ENCODE results near the gene CLN6. TPM values are rescaled to one million over a fixed set of nuclear protein-coding genes. Genes with fewer than 3 reads are reported as not detected.
"Not testable (repeated sequence)": the region's sequence is repeated elsewhere in the genome, so short reads cannot be mapped to it uniquely, and the experiment has no call there.

Gene CLN6
- total RNA-seq, 1 donor from 2014 or later = 102 TPM

DNA sequence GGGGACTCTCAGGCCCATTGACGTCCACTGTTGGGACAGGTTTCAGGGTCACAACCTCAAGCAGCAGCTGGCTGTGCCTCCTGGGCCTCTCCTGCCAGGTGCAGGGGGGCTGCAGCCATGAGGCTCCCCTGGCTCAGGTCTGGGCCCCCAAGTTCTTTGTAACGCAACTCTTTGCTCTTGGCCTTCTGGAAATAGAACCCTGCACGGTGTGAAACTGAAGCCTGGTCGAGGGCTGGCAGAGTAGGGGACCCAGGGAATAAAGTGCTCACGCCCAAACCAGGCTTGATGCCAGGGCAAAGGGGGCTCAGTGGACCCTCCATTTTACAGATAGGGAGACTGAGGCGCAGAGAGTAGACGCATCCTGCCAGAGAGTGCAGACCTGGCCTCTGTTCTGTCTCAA, 25.2 kb downstream of the CLN6 start:
- Mint-ChIP-seq H3K4me3 (peak overlapping the region; percentile 73), H3K9me3 (no peaks in the 10 kb centered on the region), H3K36me3 (ENCODE audit: low read depth) (peaks cover 18% of the 10 kb centered on the region), H3K27ac (peak overlapping the region; percentile 79), H3K4me1 (peaks cover 35% of the 10 kb centered on the region), H3K27me3 (no peaks in the 10 kb centered on the region)
- intact Hi-C loops (cut with micrococcal nuclease) = no loop called here
- DNase-seq = no peak

DNA sequence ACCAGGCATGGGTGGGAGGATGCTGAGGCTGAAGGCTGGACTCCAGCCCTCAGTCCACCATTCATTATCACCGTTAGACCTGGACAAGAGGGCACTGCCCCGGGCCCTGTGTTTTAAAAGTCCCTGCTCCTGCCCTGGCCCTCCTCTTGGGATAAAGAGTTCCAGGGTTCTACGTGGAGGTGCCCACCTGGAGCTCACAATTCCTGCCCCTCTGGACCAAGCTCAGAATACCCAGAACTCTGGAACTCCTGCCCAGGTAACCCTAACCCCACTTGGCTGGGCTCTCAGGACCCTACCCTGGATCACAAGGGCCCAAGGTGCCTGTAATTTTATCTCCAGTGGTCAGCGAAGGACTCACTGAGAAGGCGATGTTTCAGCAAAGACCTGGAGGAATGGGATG, 25.6 kb downstream of the CLN6 start:
- H3K4me3 Mint-ChIP-seq = no peak overlapping the region
- H3K27ac Mint-ChIP-seq = no peak overlapping the region
- H3K36me3 Mint-ChIP-seq (ENCODE audit: low read depth) = peaks cover 18% of the 10 kb centered on the region
- no peaks in the 10 kb centered on the region for H3K9me3 Mint-ChIP-seq
- H3K27me3 Mint-ChIP-seq = no peaks in the 10 kb centered on the region
- no peak for DNase-seq
- intact Hi-C loops (cut with micrococcal nuclease) = no loop called here
- H3K4me1 Mint-ChIP-seq = peaks cover 32% of the 10 kb centered on the region

DNA sequence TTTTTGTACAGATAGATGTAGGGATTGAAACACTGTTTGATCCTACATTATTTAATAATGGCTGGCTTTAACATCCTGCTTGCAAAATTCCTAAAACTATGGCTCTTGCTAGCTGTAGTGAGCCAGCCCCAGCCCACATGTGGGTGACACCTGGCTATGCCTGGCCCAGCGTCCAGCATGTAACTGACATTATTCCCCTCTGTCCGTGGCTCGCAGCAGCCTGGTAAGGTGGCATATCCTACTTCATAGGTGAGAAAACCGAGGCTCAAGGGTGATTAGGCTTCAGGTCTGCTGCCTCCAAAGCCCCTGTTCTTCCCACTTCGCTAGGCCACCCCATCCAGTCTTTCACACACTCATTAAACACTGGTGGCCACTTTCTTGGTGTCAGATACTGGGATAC, 26.0 kb downstream of the CLN6 start:
- H3K4me3 Mint-ChIP-seq = no peak overlapping the region
- H3K36me3 Mint-ChIP-seq (ENCODE audit: low read depth) = peaks cover 16% of the 10 kb centered on the region
- H3K27ac Mint-ChIP-seq = no peak overlapping the region
- no peaks in the 10 kb centered on the region for H3K9me3 Mint-ChIP-seq
- H3K4me1 Mint-ChIP-seq = peaks cover 27% of the 10 kb centered on the region
- intact Hi-C loops (cut with micrococcal nuclease) = no loop called here
- no peaks in the 10 kb centered on the region for H3K27me3 Mint-ChIP-seq
- DNase-seq = no peak

DNA sequence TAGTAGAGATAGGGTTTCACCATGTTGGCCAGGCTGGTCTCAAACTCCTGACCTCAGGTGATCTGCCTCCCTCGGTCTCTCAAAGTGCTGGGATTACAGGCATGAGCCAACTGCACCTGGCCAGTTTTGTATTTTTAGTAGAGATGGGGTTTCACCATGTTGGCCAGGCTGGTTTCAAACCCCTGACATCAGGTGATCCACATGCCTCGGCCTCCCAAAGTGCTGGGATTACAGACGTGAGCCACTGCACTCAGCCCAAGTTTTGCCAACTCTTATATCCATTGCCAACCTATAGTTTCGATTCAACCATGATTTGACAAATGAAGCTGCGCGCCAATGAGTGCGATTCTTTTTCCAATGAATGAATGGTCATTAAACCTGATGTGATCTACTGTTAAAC, 26.5 kb downstream of the CLN6 start:
- H3K4me3 Mint-ChIP-seq; DNase-seq; H3K27ac Mint-ChIP-seq; H3K9me3 Mint-ChIP-seq; H3K27me3 Mint-ChIP-seq; intact Hi-C loops (cut with micrococcal nuclease): not testable (repeated sequence)
- peaks cover 16% of the 10 kb centered on the region for H3K36me3 Mint-ChIP-seq (ENCODE audit: low read depth)
- H3K4me1 Mint-ChIP-seq = peaks cover 25% of the 10 kb centered on the region

DNA sequence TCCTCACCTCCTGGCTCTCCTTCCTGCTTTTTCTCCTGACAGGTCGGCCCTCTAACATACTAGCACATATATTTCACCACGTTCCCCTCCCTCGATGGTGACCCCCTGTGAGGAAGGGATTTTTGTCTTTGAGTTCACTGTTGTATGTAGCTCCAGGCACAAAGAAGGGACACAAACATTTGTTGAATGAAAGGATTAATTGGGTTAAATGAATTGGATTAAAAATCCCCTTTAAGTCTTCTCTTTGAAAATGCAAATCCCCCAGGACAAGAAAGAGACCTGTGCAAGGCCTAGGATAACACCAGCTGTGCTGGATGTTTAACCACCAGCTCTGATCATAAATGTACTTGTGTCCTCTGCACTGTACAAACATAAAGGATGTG, 27.7 kb downstream of the CLN6 start:
- no peaks in the 10 kb centered on the region for H3K27me3 Mint-ChIP-seq
- no peak overlapping the region for H3K4me3 Mint-ChIP-seq
- H3K9me3 Mint-ChIP-seq = no peaks in the 10 kb centered on the region
- peaks cover 19% of the 10 kb centered on the region for H3K4me1 Mint-ChIP-seq
- no peak for DNase-seq
- peak overlapping the region; percentile 75 for H3K27ac Mint-ChIP-seq
- peaks cover 18% of the 10 kb centered on the region for H3K36me3 Mint-ChIP-seq (ENCODE audit: low read depth)
- intact Hi-C loops (cut with micrococcal nuclease) = no loop called here

DNA sequence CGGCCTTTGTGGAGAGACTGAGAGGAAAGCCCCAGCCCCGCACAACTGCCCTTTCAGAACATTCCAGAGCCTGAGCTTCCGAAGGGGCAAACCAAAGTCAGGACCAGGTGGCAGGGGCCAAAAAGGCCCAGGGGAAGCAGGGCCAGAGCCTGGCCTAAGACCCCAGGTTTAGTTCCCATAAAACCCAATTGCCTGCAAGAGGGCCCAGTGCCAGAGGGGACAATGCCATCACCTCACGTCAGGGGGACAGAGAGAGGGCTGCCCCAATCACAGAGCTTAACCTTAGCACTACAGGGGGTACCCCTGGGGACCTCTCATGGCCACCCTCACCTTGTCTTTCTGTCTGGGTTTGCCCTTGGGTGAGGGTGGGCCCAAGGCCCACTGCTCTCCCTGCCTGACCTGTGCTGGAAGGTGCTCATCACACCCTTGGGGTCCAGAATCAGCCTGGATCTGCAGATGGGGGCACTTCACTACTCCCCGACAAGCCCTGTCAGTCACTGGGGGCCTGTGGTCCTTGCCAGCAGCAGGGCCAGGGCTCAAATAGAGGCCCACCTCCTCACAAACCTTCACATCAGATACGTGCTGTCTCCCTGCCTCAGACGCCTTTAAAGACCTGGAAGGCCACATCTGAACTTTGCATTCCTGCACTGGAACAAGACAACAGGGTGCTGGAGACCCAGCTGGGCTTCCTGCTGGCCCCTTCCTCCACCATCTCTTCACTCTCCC, 28.2 kb downstream of the CLN6 start:
- peaks cover 16% of the 10 kb centered on the region for H3K36me3 Mint-ChIP-seq (ENCODE audit: low read depth)
- intact Hi-C loops (cut with micrococcal nuclease) = no loop called here
- DNase-seq = no peak
- H3K4me3 Mint-ChIP-seq = no peak overlapping the region
- H3K9me3 Mint-ChIP-seq = no peaks in the 10 kb centered on the region
- H3K4me1 Mint-ChIP-seq = peaks cover 17% of the 10 kb centered on the region
- no peaks in the 10 kb centered on the region for H3K27me3 Mint-ChIP-seq
- H3K27ac Mint-ChIP-seq = peak overlapping the region; percentile 75

DNA sequence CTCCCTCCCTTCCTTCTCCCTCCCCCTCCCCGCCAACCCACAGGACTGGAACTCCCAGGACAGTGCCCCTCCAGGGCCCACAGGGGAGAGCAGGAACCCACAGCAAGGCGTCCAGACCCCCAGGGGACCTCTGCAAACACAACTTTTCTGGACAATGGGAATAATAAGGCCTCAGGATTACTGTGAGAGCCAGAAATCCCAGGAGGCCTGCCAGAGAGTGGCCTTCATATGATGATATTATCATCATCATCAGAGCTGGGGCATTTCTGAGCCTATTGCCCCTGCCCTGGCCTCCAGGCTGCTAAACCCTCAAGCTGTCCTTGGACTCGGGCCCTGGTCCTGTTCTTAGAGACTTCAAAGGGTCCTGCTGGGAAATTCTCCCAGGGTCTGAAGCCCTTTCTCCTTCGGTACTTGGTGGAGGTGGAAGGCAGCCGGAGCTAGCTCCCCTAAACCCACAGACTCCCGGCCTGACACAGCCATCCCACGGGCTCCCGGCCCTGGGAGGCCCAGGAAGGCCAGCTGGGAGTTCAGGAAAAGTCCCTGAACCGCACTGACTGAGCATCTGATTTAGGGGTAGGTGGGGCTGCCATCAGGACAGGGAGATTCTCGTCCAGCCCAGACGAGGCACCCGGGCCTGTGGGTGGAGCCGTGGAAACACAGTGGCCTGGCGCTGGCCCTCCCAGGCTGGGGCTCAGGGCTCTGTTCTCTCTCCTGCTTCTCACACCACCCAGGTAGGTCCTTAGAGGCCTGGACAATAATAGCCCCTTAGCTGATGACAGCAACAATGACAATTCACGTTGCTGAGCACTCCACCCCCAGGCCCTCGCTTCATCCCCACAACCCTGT, 29.3 kb downstream of the CLN6 start:
- no peaks in the 10 kb centered on the region for H3K27me3 Mint-ChIP-seq
- H3K4me1 Mint-ChIP-seq = peaks cover 13% of the 10 kb centered on the region
- no peaks in the 10 kb centered on the region for H3K9me3 Mint-ChIP-seq
- H3K4me3 Mint-ChIP-seq = no peak overlapping the region
- intact Hi-C loops (cut with micrococcal nuclease) = no loop called here
- H3K27ac Mint-ChIP-seq = peak overlapping the region; percentile 60
- DNase-seq = no peak
- H3K36me3 Mint-ChIP-seq (ENCODE audit: low read depth) = peaks cover 16% of the 10 kb centered on the region

DNA sequence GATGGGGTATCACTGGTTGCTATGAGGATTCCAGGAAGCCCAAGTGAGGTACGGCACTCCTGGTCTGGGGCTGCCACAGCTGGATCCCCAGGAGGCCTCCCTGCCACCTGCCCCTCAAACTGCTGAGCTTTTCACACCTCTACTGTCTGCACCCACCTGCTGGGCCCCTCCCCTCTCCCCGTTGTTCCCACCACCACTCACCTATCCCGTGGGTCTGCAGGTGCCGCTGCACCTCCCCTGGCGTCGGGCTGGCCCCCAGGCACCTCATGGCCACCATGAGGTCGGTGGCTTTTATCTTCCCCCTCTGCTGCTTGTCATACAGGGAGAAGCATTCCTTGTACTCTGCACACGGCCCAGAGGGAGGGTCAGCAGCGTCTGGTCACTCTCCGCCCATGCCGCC, 30.2 kb downstream of the CLN6 start:
- no peaks in the 10 kb centered on the region for H3K9me3 Mint-ChIP-seq
- H3K36me3 Mint-ChIP-seq (ENCODE audit: low read depth) = peaks cover 19% of the 10 kb centered on the region
- intact Hi-C loops (cut with micrococcal nuclease) = no loop called here
- H3K4me1 Mint-ChIP-seq = peaks cover 8% of the 10 kb centered on the region
- H3K27ac Mint-ChIP-seq = no peak overlapping the region
- DNase-seq = no peak
- H3K27me3 Mint-ChIP-seq = no peaks in the 10 kb centered on the region
- no peak overlapping the region for H3K4me3 Mint-ChIP-seq

DNA sequence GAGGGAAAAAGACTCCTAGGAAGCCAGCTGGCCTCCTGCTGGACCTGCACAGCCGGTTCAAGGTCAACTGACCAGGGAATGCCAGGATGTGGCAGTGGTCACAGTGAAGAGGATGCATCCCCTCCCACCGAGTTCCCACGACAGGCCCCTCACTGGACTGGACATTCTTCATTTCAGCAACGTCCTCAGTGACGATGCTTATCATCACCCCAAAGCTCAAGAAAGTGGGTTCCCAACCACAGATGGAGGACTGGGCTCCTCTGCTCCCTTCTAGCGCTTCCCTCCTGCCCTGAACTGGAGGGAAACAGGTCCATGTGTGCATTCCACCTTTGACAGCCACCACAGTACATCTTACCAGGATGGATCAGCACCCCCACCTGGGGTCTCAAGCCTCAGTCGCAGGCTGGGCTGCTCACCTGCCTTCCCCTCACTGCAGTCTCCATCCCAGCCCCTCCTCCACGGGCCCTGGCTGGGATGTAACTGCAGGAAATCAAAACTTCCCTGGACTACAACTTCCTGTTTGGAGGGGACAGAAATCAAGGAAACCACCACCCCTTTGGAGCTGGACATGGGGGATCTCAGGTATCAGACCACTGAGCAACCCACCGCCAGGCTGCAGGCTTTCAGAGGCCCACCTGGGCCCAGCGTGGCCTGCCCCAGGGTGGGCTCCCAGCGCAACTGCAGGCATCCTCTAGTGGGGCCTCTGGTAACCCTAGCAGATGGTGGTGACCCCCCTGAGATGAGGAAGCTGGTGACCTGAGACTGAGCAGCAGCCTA, 31.7 kb downstream of the CLN6 start:
- no peaks in the 10 kb centered on the region for H3K9me3 Mint-ChIP-seq
- H3K27me3 Mint-ChIP-seq = no peaks in the 10 kb centered on the region
- H3K4me3 Mint-ChIP-seq = no peak overlapping the region
- intact Hi-C loops (cut with micrococcal nuclease) = no loop called here
- peaks cover 2% of the 10 kb centered on the region for H3K4me1 Mint-ChIP-seq
- DNase-seq = no peak
- H3K27ac Mint-ChIP-seq = no peak overlapping the region
- peaks cover 27% of the 10 kb centered on the region for H3K36me3 Mint-ChIP-seq (ENCODE audit: low read depth)

DNA sequence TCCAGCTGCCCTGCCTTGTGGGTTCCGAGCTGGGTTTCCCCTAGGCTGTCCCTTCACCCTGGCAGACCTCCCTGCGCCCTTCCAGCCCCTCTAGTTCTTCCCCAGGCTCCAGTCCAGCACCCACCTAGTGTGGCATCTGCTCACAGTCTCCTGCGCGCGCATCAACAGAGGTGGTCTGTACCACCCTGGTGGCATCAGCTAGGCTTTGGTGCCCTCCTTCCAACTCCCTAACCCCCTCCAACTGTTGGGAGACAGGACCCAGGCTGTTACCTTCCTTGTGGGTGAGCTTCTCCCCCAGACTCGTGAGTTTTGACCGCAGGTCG, 32.4 kb downstream of the CLN6 start:
- Mint-ChIP-seq H3K27me3 (no peaks in the 10 kb centered on the region), H3K9me3 (no peaks in the 10 kb centered on the region), H3K36me3 (ENCODE audit: low read depth) (peaks cover 33% of the 10 kb centered on the region), H3K4me1 (peaks cover 2% of the 10 kb centered on the region), H3K4me3 (no peak overlapping the region), H3K27ac (peak overlapping the region; percentile 53)
- intact Hi-C loops (cut with micrococcal nuclease) = no loop called here
- no peak for DNase-seq

DNA sequence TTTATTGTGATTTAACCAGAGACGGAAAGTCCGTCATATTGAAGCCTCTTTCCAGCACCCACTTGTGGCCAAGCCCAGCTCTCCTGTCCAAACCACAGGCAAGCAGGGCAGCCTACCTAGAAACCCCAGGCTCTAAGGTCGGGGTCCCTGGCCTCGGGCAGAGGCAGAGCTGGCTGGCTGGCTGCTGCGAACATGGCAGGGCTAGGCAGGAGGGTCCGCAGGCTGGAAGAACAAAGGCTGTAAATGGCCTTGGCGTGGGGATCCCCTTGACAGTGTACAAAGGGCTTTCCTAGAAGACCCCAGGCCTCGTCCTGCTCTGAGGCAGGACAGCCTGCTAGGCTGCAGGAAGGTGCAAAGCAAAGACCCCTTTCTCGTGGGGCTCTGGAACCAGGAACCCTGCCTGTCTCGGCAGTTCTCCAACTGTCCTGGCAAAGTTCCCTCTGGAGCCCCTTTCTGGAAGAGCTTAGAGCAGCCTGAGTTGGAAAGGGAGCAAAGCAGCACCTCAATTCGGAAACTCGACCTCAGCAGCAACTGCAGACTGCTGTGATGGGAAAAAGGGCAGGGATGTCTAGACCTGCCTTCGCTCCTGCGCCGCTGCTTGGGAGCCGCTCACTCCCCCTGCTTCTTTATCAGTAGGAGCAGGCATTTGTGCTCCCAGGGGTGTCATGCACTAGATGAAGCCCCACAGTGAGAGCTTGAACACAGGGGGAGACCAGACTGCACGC, 32.9 kb downstream of the CLN6 start:
- no peaks in the 10 kb centered on the region for H3K4me1 Mint-ChIP-seq
- H3K27ac Mint-ChIP-seq = peak overlapping the region; percentile 53
- intact Hi-C loops (cut with micrococcal nuclease) = no loop called here
- H3K9me3 Mint-ChIP-seq = no peaks in the 10 kb centered on the region
- DNase-seq = no peak
- peaks cover 35% of the 10 kb centered on the region for H3K36me3 Mint-ChIP-seq (ENCODE audit: low read depth)
- H3K27me3 Mint-ChIP-seq = no peaks in the 10 kb centered on the region
- no peak overlapping the region for H3K4me3 Mint-ChIP-seq

DNA sequence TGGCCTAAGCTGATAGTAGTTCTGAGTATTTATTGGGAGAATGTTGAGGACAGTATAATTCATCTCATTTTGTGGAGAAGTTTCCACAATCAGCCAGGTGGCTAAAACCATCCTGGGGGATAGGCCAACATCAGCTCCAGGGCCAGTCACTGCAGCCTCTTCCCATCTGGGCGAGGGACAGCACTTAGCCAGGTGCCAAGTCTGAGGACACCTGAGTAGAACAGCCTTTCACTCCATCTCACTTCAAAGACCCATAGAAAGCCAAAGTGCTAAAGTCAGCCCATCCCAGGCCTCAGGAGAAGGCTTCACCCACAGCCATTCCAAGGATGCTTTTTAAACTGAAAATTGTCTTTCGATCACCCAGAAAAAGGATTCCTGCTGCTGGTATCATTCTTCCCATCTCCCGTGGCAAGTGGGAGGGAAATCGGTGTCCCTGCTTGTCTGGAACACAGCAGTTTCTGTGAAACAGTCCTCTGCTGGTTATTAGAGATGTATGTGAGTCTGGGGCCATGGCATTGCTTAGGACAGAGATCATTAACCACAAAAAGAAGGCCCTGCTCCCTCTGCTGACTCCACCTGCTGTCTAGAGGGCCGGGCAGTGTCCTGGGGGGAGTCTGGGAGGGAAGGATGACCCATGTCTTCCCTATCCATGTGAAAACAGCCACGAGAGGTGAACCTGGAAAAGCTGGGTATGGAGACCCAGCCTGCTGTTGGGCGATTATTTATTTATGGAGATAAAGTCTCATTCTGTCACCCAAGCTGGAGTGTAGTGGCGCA, 34.0 kb downstream of the CLN6 start:
- no peaks in the 10 kb centered on the region for H3K27me3 Mint-ChIP-seq
- no peak overlapping the region for H3K27ac Mint-ChIP-seq
- H3K4me3 Mint-ChIP-seq = no peak overlapping the region
- H3K4me1 Mint-ChIP-seq = no peaks in the 10 kb centered on the region
- intact Hi-C loops (cut with micrococcal nuclease) = no loop called here
- H3K36me3 Mint-ChIP-seq (ENCODE audit: low read depth) = peaks cover 40% of the 10 kb centered on the region
- no peaks in the 10 kb centered on the region for H3K9me3 Mint-ChIP-seq
- no peak for DNase-seq

DNA sequence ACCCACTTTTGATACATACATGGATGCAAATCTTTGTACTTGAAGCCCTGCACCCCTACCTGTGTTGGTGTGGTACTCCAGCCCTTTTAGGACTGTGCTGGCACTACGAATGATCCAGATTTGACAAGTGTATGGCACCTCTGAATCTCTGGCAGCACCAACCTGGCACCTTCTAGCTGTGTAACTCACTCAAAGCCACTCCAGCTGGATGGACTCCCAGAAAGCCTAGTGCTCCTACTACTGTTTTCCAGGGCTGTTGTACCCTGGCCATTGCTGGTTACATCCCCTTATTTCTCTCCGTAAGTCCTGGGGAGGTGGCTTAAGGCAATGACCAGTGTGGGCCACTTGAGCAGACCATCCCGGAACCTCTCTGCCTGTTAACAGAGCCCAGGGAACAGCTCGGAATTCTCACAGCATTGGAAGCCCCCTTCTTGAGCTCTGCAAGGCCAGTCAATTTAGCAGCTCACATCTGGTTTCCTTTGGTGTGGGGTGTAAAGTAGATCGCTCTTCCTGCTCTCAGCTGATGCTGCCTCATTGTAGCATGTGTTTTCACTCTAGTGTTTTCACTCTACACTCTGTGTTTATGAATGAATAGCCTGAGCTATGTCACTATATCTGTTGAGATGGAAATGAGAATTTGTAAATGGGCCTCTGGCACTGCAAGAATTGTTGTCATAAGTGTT, 36.6 kb downstream of the CLN6 start:
- Mint-ChIP-seq H3K4me3 (no peak overlapping the region), H3K27ac (no peak overlapping the region), H3K4me1 (no peaks in the 10 kb centered on the region), H3K9me3 (no peaks in the 10 kb centered on the region), H3K27me3 (no peaks in the 10 kb centered on the region), H3K36me3 (ENCODE audit: low read depth) (peaks cover 60% of the 10 kb centered on the region)
- no peak for DNase-seq
- intact Hi-C loops (cut with micrococcal nuclease) = no loop called here

Data from activated CD4-positive, alpha-beta T cell treated with anti-CD3 and anti-CD28 coated beads, Interleukin-2, amount 10 ng/mL, durations not matched to agents 24 days and 14 days (primary cell).